Activated CD4-positive, alpha-beta T cell treated with anti-CD3 and anti-CD28 coated beads, Interleukin-2, amount 50 U/mL, for 48 hours (primary cell): ENCODE measurements around the gene IP6K3.
A peak's percentile ranks its signal among the peaks of the same experiment; 100 is the strongest.

Source experiments
- DNase-seq, 2 experiments: peaks; one replicate each; pipeline ENCODE4 v3.0.0-alpha.2; 2020

IP6K3 gene

GRCh38 chr6:33700391-33701050 is 46.2 kb downstream of the IP6K3 start:
- peak; percentile 77 to 80 for DNase-seq

- no peak for DNase-seq
Measured at GRCh38 chr6:33699739-33700138, 47.0 kb downstream of the IP6K3 start.

- no peak for DNase-seq
Measured at GRCh38 chr6:33699131-33699530, 47.6 kb downstream of the IP6K3 start.

GRCh38 chr6:33698494-33698893 is 48.2 kb downstream of the IP6K3 start:
- no peak for DNase-seq

GRCh38 chr6:33697845-33698244 is 48.9 kb downstream of the IP6K3 start:
- DNase-seq, result no peak

GRCh38 chr6:33696548-33697518 is 49.9 kb downstream of the IP6K3 start:
- peak; percentile 17 to 33 for DNase-seq

- no peak for DNase-seq
Measured at GRCh38 chr6:33696076-33696475, 50.6 kb downstream of the IP6K3 start.

GRCh38 chr6:33695451-33695887 is 51.2 kb downstream of the IP6K3 start:
- DNase-seq, result no peak

- DNase-seq, result no peak
Measured at GRCh38 chr6:33694977-33695376, 51.7 kb downstream of the IP6K3 start.

GRCh38 chr6:33694401-33694931 is 52.2 kb downstream of the IP6K3 start:
- DNase-seq, result peak; percentile 73 to 82

- no peak for DNase-seq
Measured at GRCh38 chr6:33693186-33694105, 53.3 kb downstream of the IP6K3 start.

GRCh38 chr6:33692760-33693158 is 53.9 kb downstream of the IP6K3 start:
- peak; percentile 75 to 79 for DNase-seq

GRCh38 chr6:33692078-33692759 is 54.5 kb downstream of the IP6K3 start:
- DNase-seq, result no peak

GRCh38 chr6:33691456-33692077 is 55.1 kb downstream of the IP6K3 start:
- DNase-seq, result no peak

- no peak for DNase-seq
Measured at GRCh38 chr6:33690766-33691165, 55.9 kb downstream of the IP6K3 start.

- DNase-seq, result no peak
Measured at GRCh38 chr6:33689879-33690278, 56.8 kb downstream of the IP6K3 start.

GRCh38 chr6:33689148-33689494 is 57.6 kb downstream of the IP6K3 start:
- no peak for DNase-seq

GRCh38 chr6:33688451-33689147 is 58.1 kb downstream of the IP6K3 start:
- DNase-seq, result no peak

- no peak for DNase-seq
Measured at GRCh38 chr6:33688006-33688405, 58.7 kb downstream of the IP6K3 start.

- DNase-seq, result no peak
Measured at GRCh38 chr6:33686981-33687975, 59.4 kb downstream of the IP6K3 start.
